ENCODE results near the gene NPC1.
"Not testable (repeated sequence)": the region's sequence is repeated elsewhere in the genome, so short reads cannot be mapped to it uniquely, and the experiment has no call there.

Gene NPC1

DNA sequence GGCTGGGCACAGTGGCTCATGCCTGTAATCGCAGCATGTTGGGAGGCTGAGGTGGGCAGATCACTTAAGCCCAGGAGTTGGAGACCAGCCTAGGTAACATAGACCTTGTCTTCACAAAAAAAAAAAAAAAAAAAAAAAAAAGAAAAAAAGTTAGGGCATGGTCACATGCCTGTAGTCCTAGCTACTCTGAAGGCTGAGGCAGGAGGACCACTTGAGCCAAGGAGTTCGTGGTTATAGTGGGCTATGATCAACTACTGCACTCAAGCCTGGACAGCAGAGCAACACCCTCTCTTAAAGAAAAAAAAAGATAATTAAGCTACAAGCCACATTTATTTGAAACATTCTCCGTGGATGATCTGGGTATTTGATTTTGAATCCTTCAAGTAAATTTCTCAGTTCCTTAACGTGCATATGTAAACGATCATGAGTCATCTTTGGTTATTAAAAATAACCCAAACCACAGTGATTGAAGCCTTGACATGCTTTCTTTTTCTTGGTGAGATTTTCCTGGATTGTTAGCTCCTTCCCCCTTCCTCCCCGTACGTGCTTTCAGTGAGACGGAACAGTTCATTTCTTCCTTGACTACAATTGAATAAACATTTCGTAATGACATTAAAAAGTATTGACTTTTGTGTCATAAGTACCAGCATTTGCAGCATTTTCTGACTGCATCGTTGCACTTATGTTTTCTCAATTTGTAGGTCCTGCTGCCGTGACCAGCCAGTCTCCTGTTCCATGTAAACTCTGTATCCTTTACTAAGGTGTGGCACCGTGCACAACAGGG is 62.7 kb downstream of the NPC1 start:
- no peak overlapping the region for H3K4me3 ChIP-seq (ENCODE audit: low read length)

DNA sequence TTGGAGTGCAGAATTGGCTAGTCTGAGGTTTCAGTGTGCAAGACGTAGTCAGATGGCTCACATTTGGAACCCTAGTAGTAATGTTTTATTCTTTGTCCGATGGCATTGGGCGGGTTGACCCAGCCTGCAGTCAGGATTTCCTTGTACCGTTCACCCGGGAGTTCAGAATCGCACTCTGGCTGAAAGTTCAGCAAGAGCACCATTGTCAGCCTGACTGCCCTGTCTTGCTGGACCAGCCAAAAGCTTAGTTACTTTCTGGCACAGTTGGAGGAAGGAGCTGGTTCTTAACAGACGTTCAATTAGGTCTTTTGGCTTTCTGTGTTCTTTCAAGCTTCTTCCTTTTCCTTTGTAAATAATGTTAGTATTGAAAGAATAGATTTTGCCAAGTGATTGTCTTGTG is 64.4 kb downstream of the NPC1 start:
- no peak overlapping the region for H3K4me3 ChIP-seq (ENCODE audit: low read length)
- TF ChIP-seq, protein P1, sequence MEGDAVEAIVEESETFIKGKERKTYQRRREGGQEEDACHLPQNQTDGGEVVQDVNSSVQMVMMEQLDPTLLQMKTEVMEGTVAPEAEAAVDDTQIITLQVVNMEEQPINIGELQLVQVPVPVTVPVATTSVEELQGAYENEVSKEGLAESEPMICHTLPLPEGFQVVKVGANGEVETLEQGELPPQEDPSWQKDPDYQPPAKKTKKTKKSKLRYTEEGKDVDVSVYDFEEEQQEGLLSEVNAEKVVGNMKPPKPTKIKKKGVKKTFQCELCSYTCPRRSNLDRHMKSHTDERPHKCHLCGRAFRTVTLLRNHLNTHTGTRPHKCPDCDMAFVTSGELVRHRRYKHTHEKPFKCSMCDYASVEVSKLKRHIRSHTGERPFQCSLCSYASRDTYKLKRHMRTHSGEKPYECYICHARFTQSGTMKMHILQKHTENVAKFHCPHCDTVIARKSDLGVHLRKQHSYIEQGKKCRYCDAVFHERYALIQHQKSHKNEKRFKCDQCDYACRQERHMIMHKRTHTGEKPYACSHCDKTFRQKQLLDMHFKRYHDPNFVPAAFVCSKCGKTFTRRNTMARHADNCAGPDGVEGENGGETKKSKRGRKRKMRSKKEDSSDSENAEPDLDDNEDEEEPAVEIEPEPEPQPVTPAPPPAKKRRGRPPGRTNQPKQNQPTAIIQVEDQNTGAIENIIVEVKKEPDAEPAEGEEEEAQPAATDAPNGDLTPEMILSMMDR (conservative IDR thresholded peaks at IDR 0.05; ENCODE audit: low read length), result no peak
- DNase-seq (ENCODE audit: low read depth), result no peak

More for the DNA sequence above, 62.7 kb downstream of the NPC1 start:
- peak; percentile 76 for DNase-seq (ENCODE audit: low read depth)
- TF ChIP-seq, protein P1 (conservative IDR thresholded peaks at IDR 0.05; ENCODE audit: low read length), result no peak

DNA sequence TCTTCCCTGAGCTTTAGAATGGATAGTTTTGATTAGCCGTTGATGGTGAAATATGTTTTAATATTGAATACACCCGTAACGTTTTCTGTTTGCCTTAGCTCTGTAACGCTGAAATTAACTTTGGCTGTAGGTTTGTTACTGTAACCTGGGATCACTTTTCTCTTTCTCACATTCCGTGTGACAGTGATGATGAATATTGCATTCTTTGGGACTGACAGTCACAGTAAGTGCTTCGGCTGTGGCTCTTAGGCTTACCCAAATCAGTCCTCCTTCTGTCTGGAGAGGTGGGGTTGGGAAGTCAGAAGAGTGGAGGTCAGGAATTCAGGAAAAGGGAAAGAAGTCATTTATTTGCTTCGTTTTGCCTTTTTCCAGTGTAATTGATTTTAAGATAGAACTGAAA is 65.0 kb downstream of the NPC1 start:
- TF ChIP-seq, protein P1 (conservative IDR thresholded peaks at IDR 0.05; ENCODE audit: low read length), result no peak
- no peak for DNase-seq (ENCODE audit: low read depth)
- H3K4me3 ChIP-seq (ENCODE audit: low read length), result no peak overlapping the region

DNA sequence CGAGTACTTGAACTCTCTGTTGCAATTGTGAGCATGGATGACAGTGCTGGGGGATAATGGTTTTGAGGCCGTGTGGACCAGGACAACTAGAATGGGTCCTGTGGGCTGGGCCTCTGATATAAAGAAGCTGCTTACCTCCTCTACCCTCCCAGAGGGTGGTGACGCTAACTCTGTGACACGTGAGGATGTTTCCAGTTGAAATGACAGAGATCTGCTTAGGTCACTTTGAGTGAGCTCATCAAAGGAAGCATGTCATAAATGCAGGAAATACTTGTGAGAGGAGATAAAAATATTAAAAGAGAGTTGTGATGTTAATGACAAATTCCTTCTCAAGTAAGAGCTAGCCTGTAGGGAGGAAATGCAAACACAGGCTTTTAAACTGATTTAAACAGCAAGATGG is 66.6 kb downstream of the NPC1 start:
- TF ChIP-seq, protein P1 (conservative IDR thresholded peaks at IDR 0.05; ENCODE audit: low read length), result no peak
- H3K4me3 ChIP-seq (ENCODE audit: low read length), result no peak overlapping the region
- no peak for DNase-seq (ENCODE audit: low read depth)

- peak; percentile 69 for DNase-seq (ENCODE audit: low read depth)
- no peak overlapping the region for H3K4me3 ChIP-seq (ENCODE audit: low read length)
- TF ChIP-seq, protein P1 (conservative IDR thresholded peaks at IDR 0.05; ENCODE audit: low read length), result peak; percentile 94
Observed at GRCh38 chr18:23515911-23516546, 70.3 kb downstream of the NPC1 start.

DNA sequence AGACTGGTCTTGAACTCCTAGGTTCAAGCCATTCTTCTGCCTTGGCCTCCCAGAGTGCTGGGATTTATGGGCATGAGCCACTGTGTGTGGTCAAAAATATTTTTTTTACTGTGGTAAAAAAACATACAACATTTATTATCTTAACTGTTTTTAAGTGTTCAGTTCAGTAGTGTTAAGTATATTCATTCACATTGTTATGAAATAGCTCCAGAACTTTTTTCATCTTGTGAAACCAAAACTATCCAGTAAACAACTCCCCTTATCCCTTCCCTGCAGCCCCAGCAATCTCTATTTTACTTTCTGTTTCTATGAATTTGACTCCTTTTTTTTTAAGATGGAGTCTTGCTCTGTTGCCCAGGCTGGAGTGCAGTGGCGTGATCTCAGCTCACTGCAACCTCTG is 73.7 kb downstream of the NPC1 start:
- no peak for DNase-seq (ENCODE audit: low read depth)
- TF ChIP-seq, protein P1 (conservative IDR thresholded peaks at IDR 0.05; ENCODE audit: low read length), result no peak
- H3K4me3 ChIP-seq (ENCODE audit: low read length), result no peak overlapping the region

GRCh38 chr18:23512216-23512615 is 74.1 kb downstream of the NPC1 start:
- not testable (repeated sequence) for H3K4me3 ChIP-seq (ENCODE audit: low read length); DNase-seq (ENCODE audit: low read depth)

GRCh38 chr18:23510923-23511322 is 75.4 kb downstream of the NPC1 start:
- not testable (repeated sequence) for H3K4me3 ChIP-seq (ENCODE audit: low read length); DNase-seq (ENCODE audit: low read depth)
